Panc1 (cell line): Measurements from ENCODE around the gene SLC6A12. TPM values are rescaled to one million over a fixed set of nuclear protein-coding genes. Genes with fewer than 3 reads are reported as not detected.

Experiments used
- ATAC-seq: fragments of 200-7000 bp; cut with Tn5 transposase; 2 replicates; pipeline ENCODE4 v1.9.1; 2020; ENCODE audit warnings: mild to moderate bottlenecking, moderate library complexity
- BruUV-seq: library from RNA; stranded (reverse); fragments of 400-500 nt; replicated peaks from 2 replicates; lab custom pipeline; 2021; lab: Mats Ljungman, UMichigan
- CTCF ChIA-PET: fragments of 300-600 bp; sonication (Branson Sonifier 250); formaldehyde crosslinking; loops from one replicate; lab custom pipeline; 2022; ENCODE audit warnings: antibody characterized with exemption; lab: Charles Lee
- POLR2A ChIA-PET: fragments of 300-600 bp; sonication (Branson Sonifier 250); formaldehyde crosslinking; loops from one replicate; lab custom pipeline; 2022; ENCODE audit warnings: antibody characterized with exemption; lab: Charles Lee
- DNase-seq: peaks from one replicate; pipeline ENCODE4 v3.0.0-alpha.2; 2010; ENCODE audit warnings: low read depth, low spot score
- H3K27ac ChIP-seq: 2 replicates; pipeline ENCODE4 v1.5.1; 2011; ENCODE audit warnings: mild to moderate bottlenecking, low read length, inconsistent platforms
- H3K27me3 ChIP-seq: fragments of 200-500 bp; sonication (Bioruptor generic); 2 replicates; pipeline ENCODE4 v1.6.0; 2014; ENCODE audit warnings: low read length, inconsistent platforms; ENCODE audit not compliant: control insufficient read depth, insufficient read depth
- H3K36me3 ChIP-seq: fragments of 200-500 bp; sonication (Bioruptor generic); 2 replicates; pipeline ENCODE4 v1.5.1; 2014; ENCODE audit warnings: inconsistent platforms, mild to moderate bottlenecking, low read length, moderate library complexity; ENCODE audit not compliant: control insufficient read depth, insufficient read depth
- H3K4me1 ChIP-seq: 2 replicates; pipeline ENCODE4 v1.5.1; 2011; ENCODE audit warnings: inconsistent platforms, mild to moderate bottlenecking, low read length, moderate library complexity; ENCODE audit not compliant: control insufficient read depth, insufficient read depth
- H3K4me3 ChIP-seq, 2 experiments: 2 replicates each; pipeline ENCODE4 v1.5.1; 2011 to 2012; ENCODE audit warnings: low read depth in 2 of 2, low read length in 2 of 2, mild to moderate bottlenecking in 2 of 2, inconsistent platforms in 1 of 2, moderate library complexity in 1 of 2
- H3K9me3 ChIP-seq: fragments of 200-500 bp; sonication (Bioruptor generic); 2 replicates; pipeline ENCODE4 v1.5.1; 2014; ENCODE audit warnings: low read depth, mild to moderate bottlenecking, inconsistent platforms, low read length, moderate library complexity; ENCODE audit not compliant: control insufficient read depth, insufficient read depth
- POLR2AphosphoS5 ChIP-seq: IDR thresholded peaks from 2 replicates; pipeline ENCODE4 v1.6.1; 2012; ENCODE audit warnings: mild to moderate bottlenecking, low read depth, low read length, moderate library complexity
- REST ChIP-seq, 2 experiments: IDR thresholded peaks; 2 replicates each; pipeline ENCODE4 v1.6.1; 2011 to 2012; ENCODE audit warnings: low read depth in 2 of 2, control low read depth in 1 of 2, low read length in 1 of 2, mild to moderate bottlenecking in 1 of 2, moderate library complexity in 1 of 2; ENCODE audit not compliant: insufficient read depth in 1 of 2
- SIN3A ChIP-seq: IDR thresholded peaks from 2 replicates; pipeline ENCODE4 v1.6.1; 2012; ENCODE audit warnings: low read depth, mild to moderate bottlenecking, low read length, moderate library complexity, borderline replicate concordance; ENCODE audit not compliant: insufficient read depth
- TCF7L2 ChIP-seq: IDR thresholded peaks from 2 replicates; pipeline ENCODE4 v1.6.1; 2011; ENCODE audit warnings: mild to moderate bottlenecking, low read depth, low read length, inconsistent platforms
- in situ Hi-C: cut with HindIII; loops from 2 replicates; pipeline ENCODE4 v1.10.0; 2016; ENCODE audit warnings: low sequenced_read_pairs, low pct_unique_long_range_greater_than_20kb
- intact Hi-C: fragments of 100-400 bp; cut with micrococcal nuclease; formaldehyde crosslinking; loops from one replicate; pipeline ENCODE4 v1.10.0; 2022; ENCODE audit not compliant: unreplicated experiment
- total RNA-seq: library from RNA; stranded (reverse); gene quantifications from one replicate; pipeline ENCODE4 v1.2.1, GENCODE V29; 2021; ENCODE audit not compliant: unreplicated experiment
- TF ChIP-seq, protein P1 (sequence below): fragments of 450-650 bp; IDR thresholded peaks from 2 replicates; pipeline ENCODE4 v1.5.1; 2017; ENCODE audit warnings: mild to moderate bottlenecking

SLC6A12 gene
- total RNA-seq, 1 experiment from 2014 or later, result 1.0 TPM

DNA sequence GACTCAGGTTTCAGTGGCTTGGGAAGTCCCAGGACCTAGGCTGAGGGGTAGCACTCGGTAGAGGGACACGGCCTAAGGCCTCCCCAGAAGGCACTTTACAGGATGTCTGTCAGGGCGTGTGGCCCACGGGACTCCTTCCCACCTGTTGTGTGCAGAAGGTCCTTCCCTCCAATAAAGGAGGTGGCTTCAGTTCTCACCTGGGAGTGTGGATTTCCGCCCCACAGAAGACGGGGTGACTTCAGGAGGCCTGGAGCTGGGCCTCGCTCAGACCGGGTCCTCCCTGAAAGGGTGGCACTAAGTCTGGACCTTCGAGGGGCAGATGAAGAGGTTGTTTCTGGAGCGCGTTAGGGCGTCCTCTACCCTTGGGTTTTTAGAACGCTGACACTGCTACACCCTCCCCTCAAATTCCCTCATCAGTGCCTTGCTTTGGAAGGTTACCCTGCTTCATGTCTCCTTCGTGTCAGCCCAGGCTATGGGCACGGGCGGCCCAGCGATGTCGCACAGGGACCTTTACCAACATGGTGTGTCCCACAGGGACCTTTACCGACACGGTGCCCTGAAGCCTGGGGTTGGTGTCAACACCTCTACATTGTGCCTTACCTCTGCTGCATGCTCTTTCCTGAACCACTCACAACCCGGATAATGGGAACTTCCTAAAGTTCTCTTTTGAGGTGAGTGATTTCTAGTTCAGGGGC, 7.1 kb downstream of the SLC6A12 start:
- in situ Hi-C loops, result no loop called here
- Histone ChIP-seq H3K4me3 (no peak overlapping the region), H3K27me3 (no peaks in the 10 kb centered on the region), H3K9me3 (no peaks in the 10 kb centered on the region), H3K4me1 (peaks cover 7% of the 10 kb centered on the region; the same call in 1 of the 2 replicates), H3K27ac (no peak overlapping the region), H3K36me3 (no peaks in the 10 kb centered on the region)
- DNase-seq (no peak), ATAC-seq (no peak)
- TF ChIP-seq TCF7L2 (no peak), SIN3A (no peak), POLR2AphosphoS5 (no peak), REST (IDR thresholded peaks at IDR 0.05; ENCODE audit: insufficient read depth in 1 of 2, low read depth in 2 of 2, low read length in 1 of 2) (no peak)
- TF ChIP-seq, protein P1, sequence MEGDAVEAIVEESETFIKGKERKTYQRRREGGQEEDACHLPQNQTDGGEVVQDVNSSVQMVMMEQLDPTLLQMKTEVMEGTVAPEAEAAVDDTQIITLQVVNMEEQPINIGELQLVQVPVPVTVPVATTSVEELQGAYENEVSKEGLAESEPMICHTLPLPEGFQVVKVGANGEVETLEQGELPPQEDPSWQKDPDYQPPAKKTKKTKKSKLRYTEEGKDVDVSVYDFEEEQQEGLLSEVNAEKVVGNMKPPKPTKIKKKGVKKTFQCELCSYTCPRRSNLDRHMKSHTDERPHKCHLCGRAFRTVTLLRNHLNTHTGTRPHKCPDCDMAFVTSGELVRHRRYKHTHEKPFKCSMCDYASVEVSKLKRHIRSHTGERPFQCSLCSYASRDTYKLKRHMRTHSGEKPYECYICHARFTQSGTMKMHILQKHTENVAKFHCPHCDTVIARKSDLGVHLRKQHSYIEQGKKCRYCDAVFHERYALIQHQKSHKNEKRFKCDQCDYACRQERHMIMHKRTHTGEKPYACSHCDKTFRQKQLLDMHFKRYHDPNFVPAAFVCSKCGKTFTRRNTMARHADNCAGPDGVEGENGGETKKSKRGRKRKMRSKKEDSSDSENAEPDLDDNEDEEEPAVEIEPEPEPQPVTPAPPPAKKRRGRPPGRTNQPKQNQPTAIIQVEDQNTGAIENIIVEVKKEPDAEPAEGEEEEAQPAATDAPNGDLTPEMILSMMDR, result no peak
- intact Hi-C loops, result no loop called here
- CTCF ChIA-PET, result no interaction called here
- POLR2A ChIA-PET, result no interaction called here
- no TSS peak for BruUV-seq

GRCh38 chr12:205026-205425, 8.9 kb downstream of the SLC6A12 start:
- TF ChIP-seq, protein P1, result no peak
- TF ChIP-seq TCF7L2 (no peak), REST (IDR thresholded peaks at IDR 0.05; ENCODE audit: insufficient read depth in 1 of 2, low read depth in 2 of 2, low read length in 1 of 2) (no peak), POLR2AphosphoS5 (no peak), SIN3A (no peak)
- CTCF ChIA-PET, result no interaction called here
- no TSS peak for BruUV-seq
- in situ Hi-C loops, result no loop called here
- Histone ChIP-seq H3K9me3 (no peaks in the 10 kb centered on the region), H3K4me3 (no peak overlapping the region), H3K4me1 (no peaks in the 10 kb centered on the region), H3K27me3 (no peaks in the 10 kb centered on the region), H3K27ac (no peak overlapping the region), H3K36me3 (no peaks in the 10 kb centered on the region)
- no peak for ATAC-seq
- no peak for DNase-seq
- POLR2A ChIA-PET, result no interaction called here
- intact Hi-C loops, result no loop called here
